ENCODE results near the gene GPAT2. TPM values are rescaled to one million over a fixed set of nuclear protein-coding genes. Genes with fewer than 3 reads are reported as not detected.
A peak's percentile ranks its signal among the peaks of the same experiment; 100 is the strongest.
"Not testable (repeated sequence)": the region's sequence is repeated elsewhere in the genome, so short reads cannot be mapped to it uniquely, and the experiment has no call there.

GPAT2 gene
- total RNA-seq, 2 experiments from 2014 or later, result 15.4 to 16.4 TPM

DNA sequence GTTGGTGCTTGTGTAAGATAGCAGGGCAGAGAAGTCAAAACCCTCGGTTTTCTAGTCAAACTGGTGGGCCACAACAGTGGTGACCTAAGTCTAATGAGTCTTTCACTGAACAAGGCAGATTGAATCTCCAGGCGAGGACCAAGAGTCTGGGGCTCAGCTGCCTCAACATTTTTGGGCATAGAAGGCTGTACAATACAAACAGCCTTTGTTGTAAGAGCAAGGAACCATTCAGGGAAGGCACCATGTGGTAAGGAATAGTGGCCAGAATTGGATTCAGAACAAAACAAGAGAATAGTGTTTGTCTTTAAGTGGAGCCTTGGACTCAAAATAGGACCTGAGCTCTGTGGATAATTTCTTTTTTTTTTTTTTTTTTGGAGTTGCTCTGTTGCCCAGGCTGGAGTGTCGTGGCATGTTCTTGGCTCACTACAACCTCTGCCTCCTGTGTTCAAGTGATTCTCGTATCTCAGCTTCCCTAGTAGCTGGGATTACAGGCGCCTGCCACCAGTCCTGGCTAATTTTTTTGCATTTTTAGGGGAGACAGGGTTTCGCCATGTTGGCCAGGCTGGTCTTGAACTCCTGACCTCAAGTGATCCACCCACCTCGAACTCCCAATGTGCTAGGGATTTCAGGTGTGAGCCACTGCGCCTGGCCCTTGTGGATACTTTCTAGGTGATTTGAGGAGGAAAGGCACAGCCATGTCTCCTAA, 22.5 kb downstream of the GPAT2 start:
- intact Hi-C loops (cut with micrococcal nuclease); H3K9me3 Mint-ChIP-seq; H3K4me3 Mint-ChIP-seq; H3K4me1 Mint-ChIP-seq (ENCODE audit: low read depth); H3K27me3 Mint-ChIP-seq; H3K36me3 Mint-ChIP-seq; DNase-seq; H3K27ac Mint-ChIP-seq; POLR2A ChIA-PET: not testable (repeated sequence)
- CTCF ChIA-PET, result interaction anchor here (1.4 to 1.6 kb wide), 2 partner anchors 10 to 19 kb away, joined by 5 read pairs; no protein-coding TSS in a partner anchor

DNA sequence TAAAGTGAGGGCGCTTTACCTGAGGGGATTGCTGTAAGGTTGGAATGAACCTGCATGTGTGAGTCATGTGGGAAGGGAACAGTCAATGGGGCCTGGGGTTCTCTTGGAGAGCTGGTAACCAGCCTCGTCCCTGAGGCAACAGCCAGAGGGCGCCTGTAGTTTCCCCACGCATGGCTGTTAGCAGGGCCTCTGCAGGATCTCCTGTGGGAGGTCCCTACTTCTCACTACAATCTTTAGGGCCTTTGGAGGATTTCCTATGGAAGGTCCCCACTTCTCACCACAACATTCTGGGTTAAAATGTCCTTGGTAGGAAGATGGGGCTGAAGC, 23.6 kb downstream of the GPAT2 start:
- POLR2A ChIA-PET; H3K9me3 Mint-ChIP-seq; intact Hi-C loops (cut with micrococcal nuclease); H3K4me1 Mint-ChIP-seq (ENCODE audit: low read depth); H3K36me3 Mint-ChIP-seq; H3K27me3 Mint-ChIP-seq; H3K27ac Mint-ChIP-seq: not testable (repeated sequence)
- H3K4me3 Mint-ChIP-seq, result peak overlapping the region; percentile 62
- CTCF ChIA-PET, result interaction anchor here (1.4 kb wide), 1 partner anchor 11 kb away, joined by 5 read pairs; no protein-coding TSS in a partner anchor
- DNase-seq, result peak; percentile 68

DNA sequence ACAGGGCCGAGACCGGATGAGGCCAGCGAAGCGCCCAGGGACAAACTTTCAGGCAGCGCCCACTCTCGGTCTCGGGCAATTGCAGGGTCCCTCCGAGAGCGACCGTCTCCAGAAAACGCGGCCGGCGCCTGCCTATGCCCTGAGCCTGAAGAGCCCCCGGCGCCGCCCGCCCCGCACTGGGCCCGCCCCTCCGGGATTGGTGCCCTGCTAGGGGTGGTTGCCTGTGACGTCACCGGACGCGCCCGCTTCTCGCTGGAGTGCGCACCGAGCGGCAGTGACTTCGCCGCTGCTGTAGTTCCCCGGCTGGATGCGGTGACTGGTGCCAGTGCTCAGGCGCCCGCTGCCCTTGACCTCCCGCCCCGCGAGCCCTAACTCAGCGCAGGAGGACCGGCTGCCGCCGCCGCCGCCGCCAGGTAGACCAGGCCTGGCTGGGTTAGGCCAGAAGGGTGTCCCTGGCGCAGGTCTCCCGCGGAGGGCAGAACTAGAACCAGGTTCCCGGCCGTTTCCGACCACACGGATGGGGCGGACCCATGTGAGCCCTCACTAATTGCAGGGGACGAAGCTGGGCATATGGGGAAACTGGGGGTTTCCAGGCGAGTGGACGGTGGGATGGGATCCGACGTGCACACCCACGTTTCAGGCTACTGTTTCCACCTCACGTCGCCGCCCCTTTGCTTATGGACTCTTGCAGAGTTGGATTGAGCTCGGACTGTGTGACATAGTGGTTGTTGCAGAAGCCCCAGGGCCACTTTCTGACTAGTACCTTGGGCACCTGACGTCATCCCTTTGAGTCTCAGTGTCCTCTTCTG, 24.2 kb downstream of the GPAT2 start:
- H3K36me3 Mint-ChIP-seq; H3K4me1 Mint-ChIP-seq (ENCODE audit: low read depth); POLR2A ChIA-PET; H3K9me3 Mint-ChIP-seq; intact Hi-C loops (cut with micrococcal nuclease); H3K27me3 Mint-ChIP-seq: not testable (repeated sequence)
- CTCF ChIA-PET, result interaction anchor here (0.7 to 1.1 kb wide), 2 partner anchors 18 to 106 kb away, joined by 3 to 5 read pairs; no protein-coding TSS in a partner anchor
- peak; percentile 96 for DNase-seq
- peak overlapping the region; percentile 72 for H3K4me3 Mint-ChIP-seq
- H3K27ac Mint-ChIP-seq, result peak overlapping the region; percentile 18

DNA sequence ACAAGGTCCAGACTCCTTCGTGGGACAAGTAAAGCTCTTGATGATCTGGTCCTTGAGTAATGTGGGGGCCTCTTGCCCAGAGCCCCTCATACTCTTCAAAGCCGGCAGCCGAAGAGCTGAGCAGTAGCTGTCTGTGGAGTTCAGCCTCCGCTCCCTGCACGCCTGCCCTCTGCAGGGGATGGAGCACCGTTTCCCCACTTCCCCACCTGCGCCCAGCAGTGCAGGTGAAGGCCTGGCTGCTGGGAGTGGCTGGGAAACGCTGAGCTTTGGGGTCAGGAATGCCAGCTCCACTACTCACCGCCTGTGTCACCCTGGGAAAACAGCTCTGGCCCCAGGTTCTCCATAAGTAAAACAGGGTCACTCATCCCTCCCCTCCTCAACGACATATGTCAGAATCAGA, 24.9 kb downstream of the GPAT2 start:
- H3K36me3 Mint-ChIP-seq; POLR2A ChIA-PET; H3K27me3 Mint-ChIP-seq; H3K9me3 Mint-ChIP-seq; DNase-seq; H3K4me1 Mint-ChIP-seq (ENCODE audit: low read depth); intact Hi-C loops (cut with micrococcal nuclease): not testable (repeated sequence)
- CTCF ChIA-PET, result interaction anchor here (0.7 to 1.9 kb wide), 3 partner anchors 17 to 107 kb away, joined by 3 to 10 read pairs (median 5); no protein-coding TSS in a partner anchor
- Mint-ChIP-seq H3K4me3 (peak overlapping the region; percentile 72), H3K27ac (peak overlapping the region; percentile 18)

DNA sequence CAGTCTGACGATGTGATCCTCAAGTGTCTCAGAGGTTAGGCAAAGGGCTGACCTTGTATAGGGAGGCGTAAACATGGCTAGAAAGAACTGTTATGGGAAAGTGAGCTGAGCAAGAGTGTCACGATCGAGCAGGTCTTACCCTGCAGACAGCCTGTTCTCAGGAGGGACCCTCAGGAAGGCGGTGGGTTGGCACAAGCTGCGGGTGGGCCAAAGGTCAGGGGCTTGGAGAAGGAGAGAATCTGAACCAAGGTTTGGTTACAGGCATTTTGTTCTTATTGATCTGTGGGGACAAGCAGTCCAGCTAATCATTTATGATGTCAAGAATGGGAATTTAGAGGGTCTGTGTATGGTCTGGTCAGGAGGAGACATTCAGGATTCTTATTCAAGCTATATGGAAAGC, 26.7 kb downstream of the GPAT2 start:
- H3K9me3 Mint-ChIP-seq; DNase-seq; H3K27me3 Mint-ChIP-seq; H3K27ac Mint-ChIP-seq; intact Hi-C loops (cut with micrococcal nuclease); POLR2A ChIA-PET; H3K4me1 Mint-ChIP-seq (ENCODE audit: low read depth); H3K4me3 Mint-ChIP-seq; H3K36me3 Mint-ChIP-seq: not testable (repeated sequence)
- CTCF ChIA-PET, result interaction anchor here (1.9 kb wide), 1 partner anchor 15 kb away, joined by 10 read pairs; no protein-coding TSS in a partner anchor

DNA sequence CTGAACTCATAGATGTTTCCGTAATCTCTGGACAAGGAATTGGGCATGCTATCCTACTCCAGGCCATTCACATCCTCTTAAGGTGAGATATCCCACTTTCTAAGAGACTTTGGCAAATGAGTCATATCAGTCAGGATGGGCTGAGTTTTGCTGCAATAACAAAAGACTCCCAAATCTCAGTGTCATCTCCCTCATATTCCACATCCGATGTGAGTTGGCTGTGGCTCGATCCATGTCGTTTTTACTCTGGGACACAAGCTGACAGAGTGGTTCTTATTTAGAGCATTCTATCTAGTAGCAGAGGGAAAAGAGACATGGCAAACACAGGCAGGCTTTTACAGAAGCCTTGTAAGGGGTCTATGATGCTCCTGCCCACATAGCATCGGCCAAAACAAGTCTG, 28.5 kb downstream of the GPAT2 start:
- H3K9me3 Mint-ChIP-seq; H3K27ac Mint-ChIP-seq; POLR2A ChIA-PET; CTCF ChIA-PET; H3K4me1 Mint-ChIP-seq (ENCODE audit: low read depth); DNase-seq; intact Hi-C loops (cut with micrococcal nuclease); H3K36me3 Mint-ChIP-seq; H3K27me3 Mint-ChIP-seq; H3K4me3 Mint-ChIP-seq: not testable (repeated sequence)

DNA sequence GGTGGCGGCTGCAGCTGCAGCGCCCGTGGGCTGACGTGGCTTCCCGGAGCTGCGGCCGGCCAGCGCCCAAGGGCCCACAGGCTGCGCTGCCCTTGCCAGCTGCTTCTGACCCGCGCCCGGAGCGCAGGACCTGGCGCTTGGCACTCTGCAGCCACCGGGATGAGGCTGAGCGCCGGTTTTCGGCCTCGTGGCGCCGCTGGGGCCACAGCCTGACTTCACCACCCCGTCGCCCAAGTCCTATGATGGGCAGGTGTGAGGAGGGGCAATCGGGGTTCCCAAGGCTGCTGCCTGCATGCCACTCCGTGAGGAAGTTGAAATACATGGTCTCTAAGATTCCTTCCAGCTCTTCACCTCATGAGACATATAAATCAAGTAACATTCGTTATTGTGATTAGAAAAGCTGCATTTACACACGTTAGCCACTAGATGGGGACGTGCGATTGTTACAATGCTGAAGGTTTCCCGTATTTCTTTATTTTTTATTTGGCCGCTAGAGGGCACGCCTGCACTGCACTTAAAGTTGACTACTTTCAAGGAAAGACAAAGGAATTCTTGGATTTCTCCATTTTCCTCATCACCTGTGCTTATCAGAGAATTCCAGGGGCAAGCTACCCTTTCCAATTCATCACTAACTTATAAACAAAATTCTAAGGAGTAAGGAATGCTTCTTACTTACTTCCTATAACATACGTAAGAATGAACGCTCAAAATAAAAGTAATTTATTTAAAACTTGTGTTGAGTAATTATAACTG, 42.0 kb downstream of the GPAT2 start:
- CTCF ChIA-PET, result interaction anchor here (0.6 to 4.2 kb wide), 33 partner anchors 9 to 808 kb away, joined by 3 to 46 read pairs (median 4); partner anchors contain the start of genes ADRA2B, ASTL, CIAO1 and DUSP2
- H3K27me3 Mint-ChIP-seq, result not testable (repeated sequence)

DNA sequence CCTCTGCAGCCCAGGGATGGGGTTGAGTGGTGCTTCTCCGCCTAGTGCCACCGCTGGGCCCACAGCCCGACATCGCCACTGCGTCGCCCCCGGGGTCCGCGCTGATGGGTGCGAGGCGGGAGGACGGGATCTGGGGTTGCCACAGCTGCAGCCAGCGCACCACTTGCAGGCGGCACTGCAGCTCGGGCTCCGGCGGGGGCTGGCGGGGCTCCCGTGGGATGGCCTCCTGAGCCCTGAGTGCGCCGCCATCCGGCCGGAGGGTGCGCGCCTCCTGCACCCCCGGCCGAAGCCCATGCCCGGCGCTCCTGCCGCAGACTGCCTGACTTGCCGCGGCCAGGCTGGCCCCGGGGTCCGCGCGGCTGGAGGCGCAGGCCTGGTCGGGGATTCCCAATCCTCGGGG, 42.6 kb downstream of the GPAT2 start:
- H3K36me3 Mint-ChIP-seq; H3K4me1 Mint-ChIP-seq (ENCODE audit: low read depth); H3K9me3 Mint-ChIP-seq; H3K27me3 Mint-ChIP-seq: not testable (repeated sequence)
- CTCF ChIA-PET, result interaction anchor here (0.6 to 4.2 kb wide), 29 partner anchors 17 to 601 kb away, joined by 3 to 46 read pairs (median 4); partner anchors contain the start of genes ADRA2B, ASTL, CIAO1 and DUSP2
- peak; percentile 59 for DNase-seq
- Mint-ChIP-seq H3K27ac (peak overlapping the region; percentile 76), H3K4me3 (peak overlapping the region; percentile 74)
- intact Hi-C loops (cut with micrococcal nuclease), result loop anchor here (2.0 to 5.0 kb wide), 3 partner anchors 125 to 217 kb away; partner anchors contain the start of genes ADRA2B, DUSP2 and STARD7
- POLR2A ChIA-PET, result interaction anchor here (0.5 to 1.6 kb wide), 3 partner anchors 171 to 314 kb away, joined by 3 to 5 read pairs (median 4); partner anchors contain the start of gene SNRNP200

More for the DNA sequence above, 42.0 kb downstream of the GPAT2 start:
- Mint-ChIP-seq H3K4me3 (peak overlapping the region; percentile 81), H3K27ac (peak overlapping the region; percentile 86)
- not testable (repeated sequence) for H3K36me3 Mint-ChIP-seq; H3K4me1 Mint-ChIP-seq (ENCODE audit: low read depth); H3K9me3 Mint-ChIP-seq
- DNase-seq, result peak; percentile 55
- intact Hi-C loops (cut with micrococcal nuclease), result loop anchor here (2.0 to 5.0 kb wide), 3 partner anchors 125 to 216 kb away; partner anchors contain the start of genes ADRA2B, DUSP2 and STARD7
- POLR2A ChIA-PET, result interaction anchor here (0.5 to 1.6 kb wide), 3 partner anchors 170 to 313 kb away, joined by 3 to 5 read pairs (median 4); partner anchors contain the start of gene SNRNP200

DNA sequence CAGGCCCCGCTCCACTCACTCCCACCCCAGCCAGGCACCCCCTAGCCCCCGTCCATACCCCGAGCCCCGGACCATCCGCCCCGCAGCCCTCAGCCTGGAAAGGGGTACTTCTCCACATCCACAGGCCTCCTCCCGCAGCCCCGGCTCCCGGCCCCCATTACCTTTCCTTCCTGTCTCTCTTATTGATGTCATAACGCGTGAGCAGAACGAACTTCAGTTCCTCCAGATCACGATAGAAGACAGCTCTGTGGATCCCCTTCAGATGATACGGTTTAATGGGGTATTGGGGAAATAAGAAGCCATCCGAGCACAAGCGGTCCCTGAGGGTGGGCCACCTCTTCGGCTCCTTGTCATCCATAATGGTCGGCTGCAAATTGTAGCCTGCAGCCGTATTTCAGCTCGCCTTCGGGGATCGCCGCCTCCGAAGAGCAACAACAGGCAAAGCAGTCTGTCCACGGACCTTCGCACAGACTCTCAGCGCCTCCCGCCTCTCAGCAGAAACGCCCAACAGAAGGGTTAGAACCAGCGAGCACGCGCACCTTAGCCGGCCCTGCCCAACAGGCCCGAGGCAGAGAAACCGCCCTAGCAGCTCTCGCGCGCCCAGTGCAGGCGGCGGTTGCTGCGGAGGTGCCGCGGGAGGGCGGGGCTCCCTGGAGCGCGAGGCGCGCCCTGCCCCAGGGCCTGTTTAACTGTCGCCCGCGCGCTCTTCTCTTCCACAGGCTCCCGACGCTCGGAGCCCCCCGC, 43.2 kb downstream of the GPAT2 start, which contains the start of gene ANKRD36C:
Gene ANKRD36C (minus strand): TSS at position 474 of the 744 bp plus-strand sequence. CDS start 116 bp downstream, at position 358.
- not testable (repeated sequence) for H3K36me3 Mint-ChIP-seq; H3K4me1 Mint-ChIP-seq (ENCODE audit: low read depth); H3K9me3 Mint-ChIP-seq; H3K27me3 Mint-ChIP-seq
- ChIA-PET POLR2A (interaction anchor here (0.5 to 1.6 kb wide), 4 partner anchors 171 to 314 kb away, joined by 3 to 5 read pairs (median 4); partner anchors contain the start of genes SNRNP200 and STARD7), CTCF (interaction anchor here (0.9 to 4.2 kb wide), 9 partner anchors 19 to 275 kb away, joined by 3 to 46 read pairs (median 8); partner anchors contain the start of genes ADRA2B, ASTL, CIAO1 and DUSP2)
- peak; percentile 53 for DNase-seq
- Mint-ChIP-seq H3K27ac (peak within 1 kb of the TSS; percentile 95), H3K4me3 (peak within 1 kb of the TSS; percentile 98)
- intact Hi-C loops (cut with micrococcal nuclease), result loop anchor here (2.0 to 5.0 kb wide), 3 partner anchors 126 to 217 kb away; partner anchors contain the start of genes ADRA2B, DUSP2 and STARD7

DNA sequence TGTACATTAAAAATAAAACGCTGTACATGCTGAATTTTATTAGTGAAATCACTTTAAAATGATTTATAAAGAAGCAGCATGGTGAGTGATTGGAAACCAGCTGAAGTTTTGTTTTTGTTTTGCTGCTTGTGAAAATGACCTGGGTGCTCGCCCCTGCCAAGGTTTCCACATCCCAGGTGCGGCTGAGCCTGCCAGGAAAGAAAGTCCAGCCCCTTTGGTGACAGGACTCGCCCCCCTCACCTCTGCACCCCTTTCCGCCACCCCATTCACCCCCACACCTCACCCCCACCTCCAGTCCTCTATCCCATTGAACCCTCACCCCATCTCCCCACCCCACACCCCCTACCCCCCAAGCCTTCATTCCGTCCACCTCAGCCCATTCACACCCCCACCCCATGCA, 43.8 kb downstream of the GPAT2 start:
- H3K4me3 Mint-ChIP-seq, result peak overlapping the region; percentile 68
- H3K36me3 Mint-ChIP-seq; H3K4me1 Mint-ChIP-seq (ENCODE audit: low read depth); H3K9me3 Mint-ChIP-seq; H3K27me3 Mint-ChIP-seq; H3K27ac Mint-ChIP-seq: not testable (repeated sequence)
- peak; percentile 26 for DNase-seq
- ChIA-PET POLR2A (interaction anchor here (1.0 to 1.6 kb wide), 2 partner anchors 173 to 217 kb away, joined by 3 to 5 read pairs; partner anchors contain the start of gene STARD7), CTCF (interaction anchor here (2.5 to 4.2 kb wide), 3 partner anchors 126 to 183 kb away, joined by 21 to 46 read pairs (median 30); partner anchors contain the start of gene ADRA2B)
- intact Hi-C loops (cut with micrococcal nuclease), result loop anchor here (5.0 kb wide), 2 partner anchors 126 to 156 kb away; partner anchors contain the start of genes ADRA2B and DUSP2

Measured in activated CD4-positive, alpha-beta memory T cell treated with anti-CD3 and anti-CD28 coated beads for 36 hours (primary cell).